HG03378 (cell line): ENCODE data around the gene ADAMTS15.

Experiments used
- ATAC-seq: cut with Tn5 transposase; IDR thresholded peaks from one replicate; pipeline ENCODE4 v1.9.1; 2021; ENCODE audit warnings: mild to moderate bottlenecking, moderate library complexity; ENCODE audit not compliant: unreplicated experiment

ADAMTS15 gene

GRCh38 chr11:130418210-130418609 is 30.2 kb upstream of the ADAMTS15 start:
- no peak for ATAC-seq

GRCh38 chr11:130418756-130419155 is 29.7 kb upstream of the ADAMTS15 start:
- ATAC-seq: no peak

GRCh38 chr11:130420478-130421198 is 27.8 kb upstream of the ADAMTS15 start:
- no peak for ATAC-seq

GRCh38 chr11:130421199-130421585 is 27.3 kb upstream of the ADAMTS15 start:
- ATAC-seq: no peak

- no peak for ATAC-seq
These were observed 26.7 kb upstream of the ADAMTS15 start for GRCh38 chr11:130421697-130422096.

GRCh38 chr11:130422251-130422995 is 26.0 kb upstream of the ADAMTS15 start:
- no peak for ATAC-seq

GRCh38 chr11:130423541-130424142 is 24.8 kb upstream of the ADAMTS15 start:
- no peak for ATAC-seq

GRCh38 chr11:130424613-130425140 is 23.8 kb upstream of the ADAMTS15 start:
- no peak for ATAC-seq

- no peak for ATAC-seq
These were observed 23.3 kb upstream of the ADAMTS15 start for GRCh38 chr11:130425156-130425555.

GRCh38 chr11:130426223-130426836 is 22.1 kb upstream of the ADAMTS15 start:
- ATAC-seq: no peak

- no peak for ATAC-seq
These were observed 21.6 kb upstream of the ADAMTS15 start for GRCh38 chr11:130426837-130427341.

GRCh38 chr11:130427581-130428315 is 20.7 kb upstream of the ADAMTS15 start:
- no peak for ATAC-seq

- no peak for ATAC-seq
These were observed 19.9 kb upstream of the ADAMTS15 start, which contains the start of gene ADAMTS8 for GRCh38 chr11:130428316-130429119. Gene ADAMTS8 (minus strand): TSS chr11:130428609. CDS start chr11:130428286, 323 bp downstream.

- ATAC-seq: no peak
These were observed 19.2 kb upstream of the ADAMTS15 start for GRCh38 chr11:130429120-130429681.

- no peak for ATAC-seq
These were observed 18.5 kb upstream of the ADAMTS15 start for GRCh38 chr11:130429983-130430382.

GRCh38 chr11:130431331-130431773 is 17.1 kb upstream of the ADAMTS15 start:
- peak; percentile 53 for ATAC-seq

- no peak for ATAC-seq
These were observed 16.6 kb upstream of the ADAMTS15 start for GRCh38 chr11:130431801-130432200.

- no peak for ATAC-seq
These were observed 15.1 kb upstream of the ADAMTS15 start for GRCh38 chr11:130433357-130433756.
